GM12878 (cell line): ENCODE results near the gene PHPT1. TPM values are rescaled to one million over a fixed set of nuclear protein-coding genes. Genes with fewer than 3 reads are reported as not detected.
"Not testable (repeated sequence)": the region's sequence is repeated elsewhere in the genome, so short reads cannot be mapped to it uniquely, and the experiment has no call there.

Source experiments
- ATAC-seq: fragments of 200-7000 bp; cut with Tn5 transposase; 3 replicates; pipeline ENCODE4 v1.9.1; 2020; ENCODE audit warnings: mild to moderate bottlenecking, moderate library complexity
- BruUV-seq: library from RNA; stranded (reverse); fragments of 400-500 nt; replicated peaks from 2 replicates; lab custom pipeline; 2021; lab: Mats Ljungman, UMichigan
- CTCF ChIA-PET: fragments of 300-600 bp; sonication (Branson Sonifier 250); formaldehyde crosslinking; extraction: SDS; loops from one replicate; lab custom pipeline; 2021; ENCODE audit warnings: inconsistent platforms; lab: Yijun Ruan, JAX
- POLR2A ChIA-PET: fragments of 350-600 bp; formaldehyde crosslinking; extraction: SDS; loops from one replicate; lab custom pipeline; 2021; ENCODE audit warnings: inconsistent platforms; lab: Charles Lee
- RAD21 ChIA-PET: fragments of 300-600 bp; sonication (Branson Sonifier 250); formaldehyde crosslinking; loops from one replicate; lab custom pipeline; 2023; ENCODE audit warnings: antibody characterized with exemption; ENCODE audit not compliant: unreplicated experiment; lab: Charles Lee
- SMC1A ChIA-PET: fragments of 300-600 bp; sonication (Branson Sonifier 250); formaldehyde crosslinking; loops from one replicate; lab custom pipeline; 2023; ENCODE audit not compliant: unreplicated experiment, uncharacterized antibody; lab: Charles Lee
- DNase-seq: peaks from one replicate; pipeline ENCODE4 v3.0.0-alpha.2; 2011; ENCODE audit warnings: low read depth, low spot score
- FAIRE-seq: peaks from 3 replicates; lab custom pipeline; 2011; peaks lifted over from hg19 to GRCh38; lab: Jason Lieb, UNC
- H2AFZ ChIP-seq: 2 replicates; pipeline ENCODE4 v1.6.0; 2011; ENCODE audit warnings: low read depth, low read length, control low read depth; ENCODE audit not compliant: control insufficient read depth
- H3K27ac ChIP-seq: 2 replicates; pipeline ENCODE4 v1.5.1; 2011; ENCODE audit warnings: control low read depth; ENCODE audit not compliant: control insufficient read depth, insufficient read depth
- H3K27me3 ChIP-seq, 2 experiments: replicated peaks in 1 of 2; 2 replicates each; pipeline versions ENCODE4 v1.6.0 to v1.6.1; 2011; ENCODE audit warnings: low read length in 1 of 2; ENCODE audit not compliant: control insufficient read depth in 2 of 2, insufficient read depth in 2 of 2
- H3K36me3 ChIP-seq, 2 experiments: 2 replicates each; pipeline ENCODE4 v1.5.1; 2011; ENCODE audit warnings: low read length in 1 of 2; ENCODE audit not compliant: control insufficient read depth in 2 of 2, insufficient read depth in 2 of 2
- H3K4me1 ChIP-seq: 2 replicates; pipeline ENCODE4 v1.6.1; 2011; ENCODE audit warnings: mild to moderate bottlenecking, low read length, moderate library complexity, mixed read lengths; ENCODE audit not compliant: control insufficient read depth, insufficient read depth
- H3K4me2 ChIP-seq: 2 replicates; pipeline ENCODE4 v1.6.0; 2011; ENCODE audit warnings: control low read depth; ENCODE audit not compliant: control insufficient read depth, insufficient read depth
- H3K4me3 ChIP-seq: fragments of 200-600 bp; sonication (generic); 2 replicates; pipeline ENCODE4 v1.5.1; 2016
- H3K79me2 ChIP-seq: 2 replicates; pipeline ENCODE4 v1.6.0; 2011; ENCODE audit warnings: low read length; ENCODE audit not compliant: control insufficient read depth, insufficient read depth
- H3K9ac ChIP-seq: 2 replicates; pipeline ENCODE4 v1.8.0; 2011; ENCODE audit warnings: low read length, control low read depth, mixed read lengths; ENCODE audit not compliant: control insufficient read depth, insufficient read depth
- H3K9me3 ChIP-seq: replicated peaks from 3 replicates; pipeline ENCODE4 v1.5.1; 2011; ENCODE audit warnings: mild to moderate bottlenecking, low read length; ENCODE audit not compliant: control insufficient read depth, insufficient read depth
- H4K20me1 ChIP-seq: 2 replicates; pipeline ENCODE4 v1.6.0; 2011; ENCODE audit not compliant: control insufficient read depth, insufficient read depth
- FOXK2 ChIP-seq: fragments of 450-650 bp; IDR thresholded peaks from 2 replicates; pipeline ENCODE4 v1.6.1; 2017; ENCODE audit warnings: mild to moderate bottlenecking, moderate library complexity
- JUNB ChIP-seq: IDR thresholded peaks from 2 replicates; pipeline ENCODE4 v1.6.1; 2016; ENCODE audit warnings: antibody characterized with exemption, mild to moderate bottlenecking
- ZBTB40 ChIP-seq: fragments of 450-650 bp; IDR thresholded peaks from 2 replicates; pipeline ENCODE4 v1.6.1; 2016; ENCODE audit warnings: mild to moderate bottlenecking, moderate library complexity, borderline replicate concordance
- WGBS: methylation state at CpG from one replicate; pipeline ENCODE4 v1.1.6; 2016; ENCODE audit warnings: low lambda C conversion rate; ENCODE audit not compliant: insufficient replicate concordance, insufficient coverage; ENCODE audit errors: missing lambda C conversion rate; 5-methylcytosine and 5-hydroxymethylcytosine counted together
- in situ Hi-C: fragments of 300-500 bp; cut with MboI; formaldehyde crosslinking; loops from 9 replicates; pipeline ENCODE4 v1.14.3; 2018; ENCODE audit warnings: mixed read lengths
- intact Hi-C: fragments of 100-400 bp; cut with micrococcal nuclease; formaldehyde crosslinking; loops from one replicate; pipeline ENCODE4 v1.14.2; 2022; ENCODE audit not compliant: unreplicated experiment
- polyA plus RNA-seq, 11 experiments: library from polyadenylated mRNA; depleted of rRNA in 4 of 11; unstranded in 6 of 11; stranded (reverse) in 5 of 11; fragments of >200 nt; fragmentation: Nextera tagmentation in 4 of 11; fragmentation: Illumina TruSeq in 1 of 11; extraction: Ambion mirVana in 4 of 11; extraction: Trizol in 1 of 11; gene quantifications; 1 replicate in 1 of 11; 2 replicates in 10 of 11; pipeline versions ENCODE4 v1.2.1 to v1.2.3, GENCODE V29; 2011 to 2016; ENCODE audit warnings: inconsistent platforms in 2 of 11, missing spikeins in 2 of 11, low read depth in 1 of 11
- total RNA-seq, 4 experiments: library from RNA; depleted of rRNA in 3 of 4; stranded (reverse); fragments of >200 nt in 3 of 4; fragmentation: Illumina TruSeq in 1 of 4; extraction: Trizol in 1 of 4; gene quantifications; 2 replicates each; pipeline versions ENCODE4 v1.2.1 to v1.2.3, GENCODE V29; 2013 to 2021

The PHPT1 gene
- total and polyA plus RNA-seq, 10 of the 15 experiments (the other 5 are each of a cell fraction or from before 2014, with no cell fraction given): 56.2 to 323 (median 140) TPM

DNA sequence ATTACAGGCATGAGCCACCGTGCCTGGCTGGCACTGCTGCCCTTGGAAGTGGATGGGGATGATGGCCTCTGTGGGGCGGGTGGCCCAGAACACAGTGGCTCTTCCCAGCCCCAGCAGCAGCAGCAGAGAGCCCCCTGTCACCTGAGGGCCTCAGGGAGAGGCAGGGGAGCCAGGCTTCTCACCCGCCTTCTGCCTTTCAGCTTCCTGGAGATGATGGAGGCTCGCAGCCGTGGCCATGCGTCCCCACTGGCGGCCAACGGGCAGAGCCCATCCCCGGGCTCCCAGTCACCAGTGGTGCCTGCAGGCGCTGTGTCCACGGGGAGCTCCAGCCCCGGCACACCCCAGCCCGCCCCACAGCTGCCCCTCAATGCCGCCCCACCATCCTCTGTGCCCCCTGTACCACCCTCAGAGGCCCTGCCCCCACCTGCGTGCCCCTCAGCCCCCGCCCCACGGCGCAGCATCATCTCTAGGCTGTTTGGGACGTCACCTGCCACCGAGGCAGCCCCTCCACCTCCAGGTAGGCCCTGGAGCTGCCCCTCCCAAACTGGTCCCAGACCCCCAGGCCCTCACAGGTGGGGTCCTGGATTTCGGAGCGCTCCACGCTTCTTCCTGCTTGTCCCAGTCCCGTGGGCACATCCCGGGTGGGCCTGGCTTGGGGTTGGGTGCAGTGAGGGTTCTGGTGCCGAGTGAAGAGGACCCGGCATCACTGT is 11.9 kb upstream of the PHPT1 start (continued):
- TF ChIP-seq ZBTB40 (no peak), JUNB (no peak), FOXK2 (no peak)

DNA sequence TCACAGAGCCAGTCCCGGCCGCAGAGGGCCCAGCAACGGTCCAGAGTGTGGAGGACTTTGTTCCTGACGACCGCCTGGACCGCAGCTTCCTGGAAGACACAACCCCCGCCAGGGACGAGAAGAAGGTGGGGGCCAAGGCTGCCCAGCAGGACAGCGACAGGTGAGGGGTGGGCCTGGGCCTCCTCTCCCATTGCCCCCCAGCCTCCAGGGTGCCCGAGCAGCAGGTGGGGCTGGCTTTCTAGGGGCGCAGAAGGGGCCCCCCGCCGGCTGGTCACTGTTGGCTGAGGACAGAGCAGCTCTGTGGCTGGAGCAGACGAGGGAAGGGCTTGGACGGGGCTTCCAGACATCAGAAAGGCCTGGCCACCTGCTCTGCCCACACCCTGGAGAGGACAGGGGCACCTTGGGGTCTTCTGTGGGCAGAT is 11.3 kb upstream of the PHPT1 start:
- H3K4me2 ChIP-seq, H2AFZ ChIP-seq, RAD21 ChIA-PET, H3K27ac ChIP-seq, POLR2A ChIA-PET, H3K4me3 ChIP-seq, DNase-seq, H3K4me1 ChIP-seq, H3K9me3 ChIP-seq, BruUV-seq, H3K36me3 ChIP-seq, SMC1A ChIA-PET, FAIRE-seq, in situ Hi-C loops, H4K20me1 ChIP-seq, H3K79me2 ChIP-seq, ATAC-seq, H3K27me3 ChIP-seq, intact Hi-C loops, H3K9ac ChIP-seq, CTCF ChIA-PET: not testable (repeated sequence)
- WGBS: 92% methylated on average over 13 of the region's 15 CpGs
